Caco-2 (cell line): ENCODE data around the gene ANKRD9. TPM values are rescaled to one million over a fixed set of nuclear protein-coding genes. Genes with fewer than 3 reads are reported as not detected.

Source experiments
- BruUV-seq: library from RNA; stranded (reverse); fragments of 400-500 nt; replicated peaks from 2 replicates; lab custom pipeline; 2021; lab: Mats Ljungman, UMichigan
- CTCF ChIA-PET: fragments of 300-600 bp; sonication (Branson Sonifier 250); formaldehyde crosslinking; loops from one replicate; lab custom pipeline; 2022; ENCODE audit warnings: antibody characterized with exemption; lab: Charles Lee
- POLR2A ChIA-PET: fragments of 300-600 bp; sonication (Branson Sonifier 250); formaldehyde crosslinking; loops from one replicate; lab custom pipeline; 2022; ENCODE audit warnings: antibody characterized with exemption; lab: Charles Lee
- DNase-seq, 2 experiments: peaks; one replicate each; pipeline versions ENCODE4 v3.0.0 to v3.0.0-alpha.2; 2020 to 2022
- H3K27me3 ChIP-seq: replicated peaks from 2 replicates; pipeline ENCODE4 v1.6.0; 2011; ENCODE audit warnings: low read length; ENCODE audit not compliant: control insufficient read depth, insufficient read depth
- H3K36me3 ChIP-seq: 2 replicates; pipeline ENCODE4 v1.5.1; 2011; ENCODE audit warnings: low read length; ENCODE audit not compliant: control insufficient read depth, insufficient read depth
- H3K4me1 ChIP-seq: fragments of 250-450 bp; sonication (Bioruptor Pico); 2 replicates; pipeline ENCODE4 v1.5.1; 2020; ENCODE audit warnings: mild to moderate bottlenecking
- H3K4me3 ChIP-seq: 2 replicates; pipeline ENCODE4 v1.5.1; 2011; ENCODE audit warnings: low read depth, mild to moderate bottlenecking, control low read depth, low read length
- H3K9me3 ChIP-seq: fragments of 250-450 bp; sonication (Bioruptor Pico); 2 replicates; pipeline ENCODE4 v1.5.1; 2020; ENCODE audit warnings: mild to moderate bottlenecking, moderate library complexity
- H3K27ac Mint-ChIP-seq: one replicate; pipeline ENCODE4 v1.8.0; 2022; ENCODE audit warnings: mixed read lengths; ENCODE audit not compliant: unreplicated experiment
- H3K27me3 Mint-ChIP-seq: one replicate; pipeline ENCODE4 v1.8.0; 2022; ENCODE audit warnings: mixed read lengths; ENCODE audit not compliant: insufficient read depth, unreplicated experiment
- H3K36me3 Mint-ChIP-seq: one replicate; pipeline ENCODE4 v1.8.0; 2022; ENCODE audit warnings: mild to moderate bottlenecking, mixed read lengths; ENCODE audit not compliant: insufficient read depth, unreplicated experiment
- H3K4me1 Mint-ChIP-seq: one replicate; pipeline ENCODE4 v1.8.0; 2022; ENCODE audit warnings: low read depth, mixed read lengths; ENCODE audit not compliant: unreplicated experiment
- H3K4me3 Mint-ChIP-seq: one replicate; pipeline ENCODE4 v1.8.0; 2022; ENCODE audit warnings: mild to moderate bottlenecking, moderate library complexity, mixed read lengths; ENCODE audit not compliant: unreplicated experiment
- H3K9me3 Mint-ChIP-seq: one replicate; pipeline ENCODE4 v1.8.0; 2022; ENCODE audit warnings: mixed read lengths; ENCODE audit not compliant: unreplicated experiment
- intact Hi-C: fragments of 100-400 bp; cut with micrococcal nuclease; formaldehyde crosslinking; loops from one replicate; pipeline ENCODE4 v1.10.0; 2022; ENCODE audit not compliant: unreplicated experiment
- total RNA-seq: library from RNA; stranded (reverse); gene quantifications from 2 replicates; pipeline ENCODE4 v1.2.3, GENCODE V29; 2022
- TF ChIP-seq, protein P1 (sequence below), 2 experiments: fragments of 200-600 bp in 1 of 2; IDR thresholded peaks; 1 replicate in 1 of 2; 2 replicates in 1 of 2; pipeline versions ENCODE4 v1.5.1 to v1.8.0; 2011 to 2022; ENCODE audit warnings: antibody characterized with exemption in 1 of 2, control low read depth in 1 of 2, inconsistent platforms in 1 of 2, low read depth in 1 of 2, low read length in 1 of 2, mild to moderate bottlenecking in 1 of 2, moderate library complexity in 1 of 2; ENCODE audit not compliant: insufficient read depth in 1 of 2, severe bottlenecking in 1 of 2, unreplicated experiment in 1 of 2

Gene ANKRD9
- total RNA-seq, 1 experiment from 2014 or later: 15.0 TPM

DNA sequence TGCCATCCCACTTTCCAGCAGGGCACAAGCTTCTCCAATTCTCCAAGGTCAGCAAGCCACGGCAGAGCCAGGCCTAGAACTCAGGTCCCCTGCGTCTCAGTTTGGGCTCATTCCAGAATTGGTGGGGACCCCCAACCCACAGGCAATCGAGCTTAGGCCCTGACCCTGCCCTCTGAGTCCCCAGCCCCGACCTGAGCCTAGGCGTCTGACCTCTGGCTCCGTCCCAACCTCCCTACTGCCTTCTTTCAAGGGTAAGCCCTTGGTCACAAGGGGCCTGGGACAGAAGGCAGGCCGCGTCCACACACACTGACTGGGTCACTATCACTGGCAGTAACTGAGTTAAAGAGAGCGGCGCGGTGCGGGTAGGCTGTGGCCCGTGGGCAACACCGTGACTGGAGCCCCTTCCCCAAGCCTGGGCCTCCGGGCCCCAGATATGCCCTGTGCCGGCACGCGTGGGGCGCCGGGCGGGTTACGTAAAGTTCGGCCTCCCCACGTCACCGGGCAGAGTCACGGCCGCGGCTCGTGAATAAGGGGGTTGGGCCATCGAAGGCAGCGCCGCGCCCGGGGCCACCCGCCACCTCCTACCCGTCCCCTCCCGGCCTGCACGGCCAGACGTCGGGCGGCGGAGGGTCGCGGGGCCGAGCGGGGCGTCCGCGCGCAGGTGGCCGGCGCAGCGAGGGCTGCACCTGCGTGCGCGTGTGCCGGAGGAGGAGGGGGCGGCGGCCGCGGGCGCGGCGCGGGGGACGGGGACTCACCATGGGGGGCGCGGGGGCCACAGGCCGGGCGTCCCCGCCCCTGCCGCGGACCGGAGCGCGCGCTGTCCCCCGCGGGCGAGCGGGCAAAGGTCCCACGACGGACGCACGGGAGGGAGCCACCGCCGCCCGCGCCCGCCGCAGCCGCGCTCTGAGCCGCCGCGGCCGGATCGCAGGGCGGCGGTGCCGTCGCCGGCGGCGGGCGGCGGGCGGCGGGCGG lies 516 bp downstream of the ANKRD9 start:
- POLR2A ChIA-PET: interaction anchor here (1.0 to 1.3 kb wide), 2 partner anchors 15 to 16 kb away, joined by 3 to 4 read pairs; no protein-coding TSS in a partner anchor
- DNase-seq: peak in 1 of 2 experiments; percentile 49
- H3K27me3 Mint-ChIP-seq: no peaks in the 10 kb centered on the region
- TF ChIP-seq, protein P1, sequence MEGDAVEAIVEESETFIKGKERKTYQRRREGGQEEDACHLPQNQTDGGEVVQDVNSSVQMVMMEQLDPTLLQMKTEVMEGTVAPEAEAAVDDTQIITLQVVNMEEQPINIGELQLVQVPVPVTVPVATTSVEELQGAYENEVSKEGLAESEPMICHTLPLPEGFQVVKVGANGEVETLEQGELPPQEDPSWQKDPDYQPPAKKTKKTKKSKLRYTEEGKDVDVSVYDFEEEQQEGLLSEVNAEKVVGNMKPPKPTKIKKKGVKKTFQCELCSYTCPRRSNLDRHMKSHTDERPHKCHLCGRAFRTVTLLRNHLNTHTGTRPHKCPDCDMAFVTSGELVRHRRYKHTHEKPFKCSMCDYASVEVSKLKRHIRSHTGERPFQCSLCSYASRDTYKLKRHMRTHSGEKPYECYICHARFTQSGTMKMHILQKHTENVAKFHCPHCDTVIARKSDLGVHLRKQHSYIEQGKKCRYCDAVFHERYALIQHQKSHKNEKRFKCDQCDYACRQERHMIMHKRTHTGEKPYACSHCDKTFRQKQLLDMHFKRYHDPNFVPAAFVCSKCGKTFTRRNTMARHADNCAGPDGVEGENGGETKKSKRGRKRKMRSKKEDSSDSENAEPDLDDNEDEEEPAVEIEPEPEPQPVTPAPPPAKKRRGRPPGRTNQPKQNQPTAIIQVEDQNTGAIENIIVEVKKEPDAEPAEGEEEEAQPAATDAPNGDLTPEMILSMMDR (IDR thresholded peaks at IDR 0.05; ENCODE audit: insufficient read depth in 1 of 2, low read depth in 1 of 2, low read length in 1 of 2, severe bottlenecking in 1 of 2, unreplicated experiment in 1 of 2): no peak
- peaks cover 13% of the 10 kb centered on the region for H3K36me3 Mint-ChIP-seq
- intact Hi-C loops: loop anchor here (2.0 to 5.0 kb wide), 2 partner anchors 42 to 70 kb away; no protein-coding TSS in a partner anchor
- BruUV-seq: TSS peak; percentile 85
- H3K36me3 ChIP-seq: no peaks in the 10 kb centered on the region
- H3K4me3 ChIP-seq: peak overlapping the region; percentile 63
- H3K4me1 ChIP-seq: peaks cover 24% of the 10 kb centered on the region
- H3K27ac Mint-ChIP-seq: peak overlapping the region; percentile 9
- H3K27me3 ChIP-seq: no peaks in the 10 kb centered on the region
- no peaks in the 10 kb centered on the region for H3K9me3 Mint-ChIP-seq
- H3K4me1 Mint-ChIP-seq: no peaks in the 10 kb centered on the region
- peak overlapping the region; percentile 90 for H3K4me3 Mint-ChIP-seq
- no peaks in the 10 kb centered on the region for H3K9me3 ChIP-seq
- CTCF ChIA-PET: interaction anchor here (0.9 to 2.1 kb wide), 7 partner anchors 15 to 192 kb away, joined by 3 to 8 read pairs (median 6); no protein-coding TSS in a partner anchor

DNA sequence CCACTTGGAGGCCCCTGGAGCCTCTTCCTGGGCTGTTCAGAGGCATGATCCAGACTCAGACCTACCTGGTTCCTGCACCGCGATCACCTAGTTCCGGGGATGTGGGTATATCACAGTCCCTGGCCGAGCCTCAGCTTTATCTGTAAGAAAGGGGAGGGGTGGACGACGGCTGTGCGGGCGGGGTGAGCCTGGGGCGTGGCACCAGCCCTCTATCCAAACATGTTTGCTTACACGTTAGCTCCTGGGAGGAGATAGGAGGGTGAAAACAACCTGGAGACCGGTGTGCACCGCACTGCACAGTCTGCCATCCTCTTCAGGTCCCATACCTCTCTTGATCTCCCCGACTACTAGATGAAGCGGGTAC lies 1.2 kb downstream of the ANKRD9 start:
- POLR2A ChIA-PET: interaction anchor here (1.3 kb wide), 1 partner anchor 16 kb away, joined by 3 read pairs; no protein-coding TSS in a partner anchor
- Histone ChIP-seq H3K4me3 (peak overlapping the region; percentile 63), H3K36me3 (no peaks in the 10 kb centered on the region), H3K4me1 (peaks cover 24% of the 10 kb centered on the region), H3K9me3 (no peaks in the 10 kb centered on the region), H3K27me3 (no peaks in the 10 kb centered on the region)
- Mint-ChIP-seq H3K4me3 (peak overlapping the region; percentile 90), H3K27ac (peak overlapping the region; percentile 9), H3K27me3 (no peaks in the 10 kb centered on the region), H3K4me1 (no peaks in the 10 kb centered on the region), H3K9me3 (no peaks in the 10 kb centered on the region), H3K36me3 (peaks cover 13% of the 10 kb centered on the region)
- TF ChIP-seq, protein P1 (IDR thresholded peaks at IDR 0.05; ENCODE audit: insufficient read depth in 1 of 2, low read depth in 1 of 2, low read length in 1 of 2, severe bottlenecking in 1 of 2, unreplicated experiment in 1 of 2): no peak
- BruUV-seq: no TSS peak
- CTCF ChIA-PET: interaction anchor here (0.6 to 2.1 kb wide), 6 partner anchors 16 to 379 kb away, joined by 3 to 7 read pairs (median 4); no protein-coding TSS in a partner anchor
- DNase-seq: peak; percentile 68 to 75
- intact Hi-C loops: loop anchor here (2.0 to 5.0 kb wide), 2 partner anchors 41 to 70 kb away; no protein-coding TSS in a partner anchor

DNA sequence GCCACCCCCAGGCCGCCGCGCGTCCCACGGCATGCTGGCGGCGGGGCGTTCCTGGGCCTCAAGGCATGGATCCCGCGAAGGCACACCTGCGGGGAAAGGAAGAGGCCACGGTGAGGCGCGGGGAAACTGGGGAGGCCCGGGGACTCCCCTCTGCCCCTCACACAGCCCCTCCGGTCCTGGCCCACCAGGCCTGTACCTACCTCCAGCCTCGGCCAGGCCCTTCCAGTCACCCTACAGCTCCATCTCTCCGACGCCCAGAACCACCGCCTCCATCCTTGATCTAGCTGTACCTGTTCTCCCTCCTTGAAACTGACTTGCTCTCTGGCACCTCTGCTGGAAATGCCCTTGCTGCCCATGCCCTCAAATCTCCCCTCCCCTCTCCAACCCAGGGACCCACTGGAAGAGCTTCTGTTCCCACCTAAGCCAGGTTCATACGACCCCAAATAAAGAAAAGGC lies 1.7 kb downstream of the ANKRD9 start:
- TF ChIP-seq, protein P1 (IDR thresholded peaks at IDR 0.05; ENCODE audit: insufficient read depth in 1 of 2, low read depth in 1 of 2, low read length in 1 of 2, severe bottlenecking in 1 of 2, unreplicated experiment in 1 of 2): peak in 1 of 2 experiments; percentile 6
- Histone ChIP-seq H3K27me3 (no peaks in the 10 kb centered on the region), H3K4me3 (peak overlapping the region; percentile 63), H3K4me1 (peaks cover 24% of the 10 kb centered on the region), H3K9me3 (no peaks in the 10 kb centered on the region), H3K36me3 (no peaks in the 10 kb centered on the region)
- Mint-ChIP-seq H3K4me1 (no peaks in the 10 kb centered on the region), H3K9me3 (no peaks in the 10 kb centered on the region), H3K27me3 (no peaks in the 10 kb centered on the region), H3K27ac (peak overlapping the region; percentile 9), H3K36me3 (peaks cover 13% of the 10 kb centered on the region), H3K4me3 (peak overlapping the region; percentile 90)
- intact Hi-C loops: loop anchor here (2.0 to 5.0 kb wide), 2 partner anchors 41 to 69 kb away; no protein-coding TSS in a partner anchor
- ChIA-PET POLR2A (interaction anchor here (1.3 kb wide), 1 partner anchor 16 kb away, joined by 3 read pairs; no protein-coding TSS in a partner anchor), CTCF (interaction anchor here (0.6 to 2.1 kb wide), 6 partner anchors 16 to 379 kb away, joined by 3 to 7 read pairs (median 4); no protein-coding TSS in a partner anchor)
- DNase-seq: no peak
- BruUV-seq: no TSS peak
